ENCODE data around the gene USP2. TPM values are rescaled to one million over a fixed set of nuclear protein-coding genes. Genes with fewer than 3 reads are reported as not detected.
"Not testable (repeated sequence)": the region's sequence is repeated elsewhere in the genome, so short reads cannot be mapped to it uniquely, and the experiment has no call there.

The USP2 gene
- total RNA-seq, 4 donors from 2014 or later: 4.6 to 10.0 (median 6.6) TPM

- ATAC-seq: no peak
- WGBS, 2 donors (ENCODE audit: low coverage in 1 of 2): 80 to 94% methylated on average over 1 to 2 of the region's 2 CpGs
- Histone ChIP-seq H3K27ac (no peak overlapping the region), H3K4me3 (no peak overlapping the region), H3K9me3 (no peaks in the 10 kb centered on the region), H3K27me3 (peaks cover 6% of the 10 kb centered on the region), H3K36me3 (peaks cover 0 to 38% of the 10 kb centered on the region in 2 donors), H3K4me1 (peaks cover 0 to 19% (median 0%) of the 10 kb centered on the region in 3 donors)
- TF ChIP-seq CTCF (IDR thresholded peaks at IDR 0.05) (no peak), POLR2AphosphoS5 (IDR thresholded peaks at IDR 0.05) (no peak), EP300 (IDR thresholded peaks at IDR 0.05) (no peak), POLR2A (IDR thresholded peaks at IDR 0.05) (no peak)
Measured at GRCh38 chr11:119414321-119414720, 32.8 kb upstream of the USP2 start.

- 97 to 100% methylated on average over 2 of the region's 2 CpGs for WGBS, 2 donors (ENCODE audit: low coverage in 1 of 2)
Measured at GRCh38 chr11:119412072-119412471, 30.6 kb upstream of the USP2 start.

GRCh38 chr11:119410501-119410900, 29.0 kb upstream of the USP2 start:
- H3K4me1 ChIP-seq: no peaks in the 10 kb centered on the region
- H3K4me3 ChIP-seq: no peak overlapping the region
- 83% methylated on average over 1 of the region's 1 CpG; no CpG with 5 or more reads in 1 of the 2 donors for WGBS, 2 donors (ENCODE audit: low coverage in 1 of 2)
- H3K9me3 ChIP-seq: no peaks in the 10 kb centered on the region
- H3K27me3 ChIP-seq: no peaks in the 10 kb centered on the region
- TF ChIP-seq EP300 (IDR thresholded peaks at IDR 0.05): no peak
- no peak for TF ChIP-seq POLR2AphosphoS5 (IDR thresholded peaks at IDR 0.05)
- no peak for TF ChIP-seq POLR2A (IDR thresholded peaks at IDR 0.05)
- TF ChIP-seq CTCF (IDR thresholded peaks at IDR 0.05): no peak
- H3K36me3 ChIP-seq: peaks cover 0 to 35% of the 10 kb centered on the region in 2 donors
- no peak overlapping the region for H3K27ac ChIP-seq
- no peak for ATAC-seq

More at GRCh38 chr11:119412072-119412471, 30.6 kb upstream of the USP2 start:
- Histone ChIP-seq H3K36me3 (peaks cover 0 to 35% of the 10 kb centered on the region in 2 donors), H3K4me1 (peaks cover 0 to 5% (median 0%) of the 10 kb centered on the region in 3 donors), H3K27ac (no peak overlapping the region), H3K4me3 (no peak overlapping the region), H3K9me3 (no peaks in the 10 kb centered on the region), H3K27me3 (no peaks in the 10 kb centered on the region)
- ATAC-seq: no peak
- TF ChIP-seq CTCF (IDR thresholded peaks at IDR 0.05): no peak
- no peak for TF ChIP-seq EP300 (IDR thresholded peaks at IDR 0.05)
- no peak for TF ChIP-seq POLR2A (IDR thresholded peaks at IDR 0.05)
- TF ChIP-seq POLR2AphosphoS5 (IDR thresholded peaks at IDR 0.05): no peak

GRCh38 chr11:119409731-119410130, 28.2 kb upstream of the USP2 start:
- Histone ChIP-seq H3K4me1 (no peaks in the 10 kb centered on the region), H3K27me3 (no peaks in the 10 kb centered on the region), H3K9me3 (no peaks in the 10 kb centered on the region), H3K4me3 (no peak overlapping the region), H3K27ac (no peak overlapping the region), H3K36me3 (peaks cover 0 to 35% of the 10 kb centered on the region in 2 donors)
- ATAC-seq: no peak
- WGBS, 2 donors (ENCODE audit: low coverage in 1 of 2): no CpG with 5 or more reads among the region's 1 CpG
- TF ChIP-seq CTCF (IDR thresholded peaks at IDR 0.05) (no peak), POLR2A (IDR thresholded peaks at IDR 0.05) (no peak), POLR2AphosphoS5 (IDR thresholded peaks at IDR 0.05) (no peak), EP300 (IDR thresholded peaks at IDR 0.05) (no peak)

GRCh38 chr11:119406005-119406404, 24.5 kb upstream of the USP2 start:
- peaks cover 0 to 9% (median 0%) of the 10 kb centered on the region in 3 donors for H3K9me3 ChIP-seq
- TF ChIP-seq POLR2AphosphoS5 (IDR thresholded peaks at IDR 0.05) (no peak), POLR2A (IDR thresholded peaks at IDR 0.05) (no peak), CTCF (IDR thresholded peaks at IDR 0.05) (no peak), EP300 (IDR thresholded peaks at IDR 0.05) (no peak)
- H3K4me1 ChIP-seq: no peaks in the 10 kb centered on the region
- no peaks in the 10 kb centered on the region for H3K27me3 ChIP-seq
- H3K36me3 ChIP-seq: peaks cover 0 to 12% of the 10 kb centered on the region in 2 donors
- no peak overlapping the region for H3K27ac ChIP-seq
- 69 to 83% methylated on average over 1 of the region's 3 CpGs for WGBS, 2 donors (ENCODE audit: low coverage in 1 of 2)
- H3K4me3 ChIP-seq: no peak overlapping the region
- no peak for ATAC-seq

- H3K27ac ChIP-seq, ATAC-seq, H3K27me3 ChIP-seq, H3K4me3 ChIP-seq, H3K4me1 ChIP-seq: not testable (repeated sequence)
- WGBS, 2 donors (ENCODE audit: low coverage in 1 of 2): 92 to 96% methylated on average over 4 to 6 of the region's 6 CpGs
- Histone ChIP-seq H3K36me3 (peaks cover 0 to 12% of the 10 kb centered on the region in 2 donors), H3K9me3 (peaks cover 0 to 14% (median 0%) of the 10 kb centered on the region in 3 donors)
Measured at GRCh38 chr11:119405448-119405847, 24.0 kb upstream of the USP2 start.
